AG20443 (cell line): ENCODE results near the gene CDK2AP2.
"Not testable (repeated sequence)": the region's sequence is repeated elsewhere in the genome, so short reads cannot be mapped to it uniquely, and the experiment has no call there.

ENCODE experiments used
- DNase-seq: peaks from one replicate; pipeline ENCODE4 v3.0.0; 2012; ENCODE audit warnings: low spot score, mixed read lengths

The CDK2AP2 gene, protein sequence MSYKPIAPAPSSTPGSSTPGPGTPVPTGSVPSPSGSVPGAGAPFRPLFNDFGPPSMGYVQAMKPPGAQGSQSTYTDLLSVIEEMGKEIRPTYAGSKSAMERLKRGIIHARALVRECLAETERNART

DNA sequence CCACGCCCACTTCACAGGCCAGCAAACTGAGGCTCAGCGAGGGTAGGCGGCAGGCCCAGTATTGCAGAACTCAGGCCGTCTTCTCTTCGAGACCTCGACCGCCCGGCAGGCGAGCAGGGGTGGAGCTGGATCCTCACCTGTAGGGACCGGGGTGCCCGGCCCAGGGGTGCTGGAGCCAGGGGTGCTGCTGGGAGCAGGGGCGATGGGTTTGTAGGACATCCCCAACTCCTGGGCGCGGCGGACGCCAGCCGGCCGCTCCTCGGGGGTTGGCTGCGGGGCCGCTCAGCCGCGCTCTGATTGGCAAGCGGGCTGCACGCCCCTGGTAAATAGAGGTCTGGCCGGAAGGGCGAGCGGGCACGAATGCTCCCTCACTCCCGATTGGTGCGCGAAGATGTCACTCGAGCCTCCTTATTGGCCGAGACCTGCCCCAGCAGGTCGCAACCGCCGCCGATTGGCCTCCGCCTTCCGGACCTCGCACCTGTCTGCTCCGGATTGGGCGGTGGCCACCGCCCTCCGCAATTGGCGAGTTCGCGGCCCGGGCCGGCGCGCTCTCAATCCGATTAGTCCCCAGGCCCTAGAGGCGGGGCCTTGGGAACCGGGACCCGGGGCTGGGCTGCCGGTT is at the start of gene CDK2AP2:
TSS of gene CDK2AP2 (minus strand) at position 299 of the 622 bp plus-strand sequence. CDS start at position 219, 80 bp downstream.
- DNase-seq = peak; percentile 98

DNA sequence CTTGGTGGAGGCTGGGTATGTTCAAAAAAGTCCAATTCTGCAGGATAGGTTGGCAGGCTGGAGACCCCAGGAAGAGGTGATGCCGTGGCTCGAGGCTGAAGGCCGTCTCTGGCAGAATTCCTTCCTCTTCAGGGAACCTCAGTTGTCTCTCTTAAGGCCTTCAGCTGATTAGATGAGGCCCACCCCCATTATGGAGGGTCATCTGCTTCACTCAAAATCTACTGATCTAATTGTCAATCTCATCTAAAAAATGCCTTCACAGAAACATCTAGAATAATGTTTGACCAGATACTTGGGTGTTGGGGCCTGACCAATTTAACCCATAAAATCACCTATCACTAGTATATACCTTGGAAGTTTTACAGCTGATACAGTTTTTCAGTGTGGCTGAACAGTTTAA is 48.3 kb upstream of the CDK2AP2 start:
- no peak for DNase-seq

DNA sequence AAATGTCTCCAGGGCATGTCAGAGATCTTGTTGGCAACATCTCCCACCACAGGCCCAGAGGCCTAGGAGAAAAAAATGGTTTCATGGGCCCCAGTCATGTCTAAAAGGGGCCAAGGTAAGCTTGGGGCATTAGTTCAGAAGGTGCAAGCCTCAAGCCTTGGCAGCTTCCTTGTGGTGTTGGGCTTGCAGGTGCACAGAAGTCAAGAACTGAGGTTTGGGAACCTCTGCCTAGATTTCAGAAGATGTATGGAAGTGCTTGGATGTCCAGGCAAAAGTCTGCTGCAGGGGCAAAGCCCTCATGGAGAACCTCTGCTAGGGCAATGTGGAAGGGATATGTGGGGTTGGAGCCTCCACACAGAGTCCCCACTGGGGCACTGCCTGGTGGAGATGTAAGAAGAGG is 43.7 kb upstream of the CDK2AP2 start:
- DNase-seq = not testable (repeated sequence)

DNA sequence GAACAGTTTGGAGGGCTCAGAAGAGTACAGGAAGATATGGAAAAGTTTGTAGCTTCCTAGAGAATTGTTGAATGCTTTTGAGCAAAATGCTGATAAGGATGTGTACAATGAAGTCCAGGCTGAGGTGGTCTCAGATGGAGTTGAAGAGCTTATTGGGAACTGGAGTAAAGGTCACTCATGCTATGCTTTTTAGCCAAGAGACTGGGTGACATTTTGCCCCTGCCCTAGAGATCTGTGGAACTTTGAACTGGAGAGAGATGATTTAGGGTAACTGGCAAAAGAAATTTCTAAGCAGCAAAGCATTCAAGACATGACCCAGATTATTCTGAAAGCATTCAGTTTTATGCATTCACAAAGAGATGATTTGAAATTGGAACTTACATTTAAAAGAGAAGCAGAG is 43.2 kb upstream of the CDK2AP2 start:
- no peak for DNase-seq

DNA sequence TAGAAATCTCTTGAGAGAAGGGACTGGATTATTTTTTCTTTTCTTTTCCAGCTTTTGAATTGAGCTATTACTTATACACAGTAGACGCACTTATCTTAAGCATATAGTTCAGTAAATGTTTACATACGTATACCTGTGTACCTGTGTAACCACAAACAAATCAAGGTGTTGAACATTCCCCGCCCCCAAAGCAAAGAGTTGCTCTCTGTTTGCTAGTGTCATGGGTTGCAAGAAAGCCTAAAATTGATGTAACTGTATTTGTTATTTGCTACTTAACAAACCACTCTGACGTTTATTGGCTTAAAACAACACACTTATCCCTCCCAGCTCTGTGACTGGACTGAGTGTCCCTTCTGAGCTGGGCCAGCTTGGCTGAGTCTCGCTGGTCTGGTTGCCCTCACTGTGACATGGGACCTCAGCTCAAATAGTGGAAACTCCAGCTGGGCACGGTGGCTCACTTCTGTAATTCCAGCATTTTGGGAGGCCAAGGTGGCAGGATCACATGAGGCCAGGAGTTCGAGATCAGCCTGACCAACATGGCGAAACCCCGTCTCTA is 40.7 kb upstream of the CDK2AP2 start:
- DNase-seq = no peak

DNA sequence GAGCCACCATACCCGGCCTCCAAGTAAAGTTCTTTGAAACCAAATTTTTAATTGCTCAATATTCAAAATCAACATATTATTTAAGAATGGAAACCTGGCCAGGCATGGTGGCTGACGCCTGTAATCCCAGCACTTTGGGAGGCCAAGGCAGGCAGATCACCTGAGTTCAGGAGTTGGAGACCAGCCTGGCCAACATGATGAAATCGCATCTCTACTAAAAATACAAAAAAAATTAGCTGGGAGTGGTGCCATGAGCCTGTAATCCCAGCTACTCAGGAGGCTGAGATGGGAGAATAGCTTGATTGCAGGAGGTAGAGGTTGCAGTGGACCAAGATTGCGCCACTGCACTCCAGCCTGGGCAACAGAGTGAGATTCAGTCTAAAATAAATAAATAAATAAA is 40.1 kb upstream of the CDK2AP2 start:
- not testable (repeated sequence) for DNase-seq

DNA sequence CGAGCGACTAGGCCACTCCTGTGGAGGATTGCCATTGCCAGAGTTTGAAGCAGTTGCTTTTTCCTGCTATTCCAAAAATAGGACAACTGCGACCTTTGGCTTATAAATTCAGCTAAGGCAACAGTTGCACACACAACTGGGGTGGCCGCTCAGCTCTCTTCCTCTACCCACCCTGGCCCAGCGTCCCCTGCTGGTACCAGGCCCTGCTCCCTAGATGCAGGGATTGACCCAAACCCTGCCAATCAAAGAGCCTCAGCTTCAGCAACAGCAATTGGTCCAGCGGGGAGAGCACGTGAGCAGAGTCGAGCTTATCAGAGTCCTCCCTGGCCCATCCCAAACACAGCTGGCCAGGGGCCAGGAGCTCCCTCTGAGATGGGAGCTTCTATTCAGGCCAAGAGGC is 37.3 kb upstream of the CDK2AP2 start:
- no peak for DNase-seq

DNA sequence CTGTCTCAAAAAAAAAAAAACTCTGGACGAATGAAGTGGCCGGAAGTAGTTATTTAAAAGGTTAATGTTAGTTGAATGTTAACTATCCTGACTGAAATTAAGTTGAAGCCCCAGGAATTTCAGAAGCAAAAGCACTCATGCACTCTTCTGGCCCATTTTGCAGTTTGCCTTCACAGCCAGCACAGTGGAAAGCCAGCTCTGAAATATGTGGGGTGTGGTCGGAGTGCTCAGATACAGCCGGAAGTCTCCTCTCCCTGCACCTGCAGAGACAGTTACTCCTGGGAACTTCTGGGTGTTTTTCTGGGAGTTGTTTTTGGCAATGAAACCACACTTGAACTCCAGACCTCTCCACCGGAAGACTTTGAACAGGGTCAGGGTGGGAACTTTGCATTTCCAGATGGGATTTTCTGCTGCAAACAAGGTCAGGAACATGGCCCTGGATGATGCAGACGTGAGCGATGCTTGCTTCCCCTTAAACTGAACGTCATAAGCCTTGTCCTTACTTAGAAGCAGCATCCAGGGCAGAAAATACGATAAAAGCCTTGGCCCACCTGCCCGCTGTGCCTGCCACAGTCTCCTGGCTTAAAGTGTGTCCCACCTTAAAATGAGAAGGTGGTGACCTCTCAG is 36.8 kb upstream of the CDK2AP2 start:
- DNase-seq = no peak

DNA sequence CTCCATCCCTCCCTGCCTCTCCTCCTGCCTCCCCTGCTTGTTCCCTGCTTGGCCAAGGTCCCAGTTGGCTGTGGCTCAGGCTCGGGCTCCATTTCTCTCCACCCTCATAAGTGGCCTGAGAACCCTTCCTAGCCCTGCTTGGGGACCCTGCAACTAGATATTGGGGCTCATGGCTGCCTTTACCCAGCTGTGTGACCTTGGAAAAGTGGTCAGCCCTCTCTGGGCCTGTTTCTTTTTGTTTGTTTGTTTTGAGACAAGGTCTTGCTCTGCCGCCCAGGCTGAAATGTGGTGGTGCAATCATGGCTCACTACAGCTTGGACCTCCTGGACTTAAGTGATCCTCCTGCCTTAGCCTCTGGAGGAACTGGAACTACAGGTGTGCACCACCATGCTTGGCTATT is 35.6 kb upstream of the CDK2AP2 start:
- DNase-seq = no peak

DNA sequence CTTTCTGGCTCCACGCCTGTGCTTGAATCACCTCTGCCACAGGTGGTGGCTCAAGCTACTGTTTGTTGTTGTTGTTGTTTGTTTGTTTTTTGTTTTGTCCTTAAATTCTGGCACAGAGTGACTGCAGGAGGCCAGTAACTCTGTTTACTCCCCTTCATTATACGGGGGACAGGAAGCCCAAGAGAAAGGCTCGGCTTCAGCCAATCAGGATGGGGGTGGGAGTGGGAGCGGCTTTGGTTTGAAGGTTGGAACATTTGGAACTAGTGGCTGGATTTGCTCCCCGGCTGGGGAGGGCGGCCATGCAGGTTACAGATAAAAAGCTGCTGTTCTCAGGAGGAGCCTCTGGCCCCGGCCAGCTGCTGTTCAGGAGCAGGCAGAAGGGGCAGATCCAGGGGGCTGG is 35.0 kb upstream of the CDK2AP2 start:
- DNase-seq = peak; percentile 3

DNA sequence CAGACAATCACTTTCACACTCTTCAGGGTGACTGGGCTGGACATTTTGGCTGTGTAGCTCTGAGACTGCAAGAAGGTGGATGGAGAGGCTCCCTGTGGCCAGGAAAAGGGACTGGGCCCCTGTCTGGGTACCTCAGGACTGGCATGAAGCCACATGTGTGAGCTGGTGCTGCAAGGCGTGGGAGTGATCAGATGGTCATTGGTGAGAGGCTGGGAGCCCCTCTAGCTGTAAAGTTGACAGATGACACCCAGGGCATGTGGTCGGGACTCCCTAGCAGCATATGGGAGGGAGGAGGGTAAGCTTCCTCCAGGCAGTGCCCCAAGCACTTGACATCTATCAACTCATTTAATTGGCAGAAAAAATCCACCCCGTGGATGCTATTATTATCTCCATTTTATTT is 34.2 kb upstream of the CDK2AP2 start:
- no peak for DNase-seq

DNA sequence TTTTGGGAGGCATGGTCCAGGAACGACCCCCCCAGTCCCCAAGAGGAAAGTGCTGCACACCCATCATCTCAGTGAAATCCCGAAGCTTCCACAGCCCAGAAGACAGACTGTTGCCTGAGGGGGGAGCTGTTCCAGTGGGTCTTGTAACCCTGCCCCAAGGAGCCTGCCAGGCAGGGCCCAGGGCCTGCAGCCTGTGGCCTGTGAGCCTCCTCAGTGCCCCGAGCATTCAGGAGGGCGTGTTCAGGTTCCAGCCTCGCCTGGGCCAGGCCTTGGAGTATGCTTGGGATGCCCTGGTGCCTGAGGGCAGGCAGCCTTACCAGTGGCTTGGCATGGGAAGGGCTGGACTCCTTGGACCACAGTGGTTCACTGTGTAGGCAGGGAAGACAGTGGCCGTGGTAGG is 33.2 kb upstream of the CDK2AP2 start:
- DNase-seq = no peak

DNA sequence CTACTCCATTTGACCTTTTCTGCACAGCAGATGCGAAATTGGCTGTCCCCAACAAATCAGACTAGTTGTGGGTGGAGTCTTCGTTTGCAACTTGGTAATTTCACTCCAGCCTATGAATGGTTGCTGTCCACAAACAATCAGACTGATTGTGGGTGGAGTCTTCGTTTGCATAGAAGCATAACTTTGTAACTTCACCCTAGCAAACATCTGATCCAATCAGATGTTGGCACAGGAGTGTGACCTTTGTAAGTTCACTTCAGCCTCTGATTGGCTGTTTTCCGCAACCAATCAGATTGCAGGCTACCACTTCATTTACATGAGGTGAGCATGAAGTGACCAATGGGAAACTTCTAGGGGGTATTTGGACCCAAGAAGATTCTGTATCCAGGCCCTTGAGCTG is 31.6 kb upstream of the CDK2AP2 start:
- no peak for DNase-seq

DNA sequence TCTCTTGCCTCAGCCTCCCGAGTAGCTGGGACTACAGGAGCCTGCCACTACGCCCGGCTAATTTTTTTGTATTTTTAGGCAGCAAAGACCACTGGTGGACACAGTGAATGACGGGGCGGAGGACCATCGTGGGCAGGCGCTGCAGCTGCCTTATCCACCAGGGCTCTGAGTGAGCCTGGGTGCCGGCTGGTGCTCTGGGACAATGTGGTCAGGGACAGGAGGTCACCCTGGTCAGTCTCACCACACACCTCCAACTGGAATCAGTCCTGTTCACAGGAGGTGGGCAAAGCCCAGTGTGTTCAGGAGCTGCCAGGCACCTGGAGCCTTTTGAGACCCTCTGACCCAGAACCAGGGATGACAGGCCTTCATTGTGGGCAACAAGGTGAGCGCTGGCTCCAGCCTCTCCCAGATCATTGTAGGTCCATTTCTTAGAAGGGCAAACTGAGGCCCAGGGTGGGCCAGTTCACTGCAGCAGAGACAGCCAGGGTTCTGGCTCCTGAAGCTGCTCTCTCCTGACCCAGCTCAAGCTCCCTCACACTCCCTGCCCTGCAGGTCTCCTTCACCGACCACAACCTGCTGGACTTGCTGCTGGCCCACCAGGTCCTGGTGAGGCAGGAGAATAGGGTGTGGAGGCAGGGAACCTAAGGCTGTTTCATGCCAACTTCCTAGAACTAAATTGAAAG is 31.0 kb upstream of the CDK2AP2 start:
- no peak for DNase-seq

DNA sequence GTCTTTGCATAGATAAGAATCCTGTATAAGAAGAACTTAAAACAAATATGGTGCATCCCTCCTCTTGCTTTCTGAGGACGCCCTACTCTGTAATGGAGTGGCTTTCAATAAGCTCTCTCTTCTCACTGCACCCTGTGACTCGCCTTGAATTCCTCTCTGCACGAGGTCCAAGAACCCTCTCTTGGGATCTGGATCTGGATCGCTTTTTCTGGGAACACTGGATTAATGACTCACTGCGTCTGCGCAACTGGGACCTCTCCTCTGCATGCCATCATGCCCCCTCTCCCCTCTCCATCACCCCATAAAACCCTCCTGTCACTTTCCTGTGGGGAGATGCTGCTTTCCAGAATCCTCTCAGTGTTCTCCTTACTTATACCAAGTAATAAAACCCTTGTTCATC is 30.3 kb upstream of the CDK2AP2 start:
- DNase-seq = no peak

DNA sequence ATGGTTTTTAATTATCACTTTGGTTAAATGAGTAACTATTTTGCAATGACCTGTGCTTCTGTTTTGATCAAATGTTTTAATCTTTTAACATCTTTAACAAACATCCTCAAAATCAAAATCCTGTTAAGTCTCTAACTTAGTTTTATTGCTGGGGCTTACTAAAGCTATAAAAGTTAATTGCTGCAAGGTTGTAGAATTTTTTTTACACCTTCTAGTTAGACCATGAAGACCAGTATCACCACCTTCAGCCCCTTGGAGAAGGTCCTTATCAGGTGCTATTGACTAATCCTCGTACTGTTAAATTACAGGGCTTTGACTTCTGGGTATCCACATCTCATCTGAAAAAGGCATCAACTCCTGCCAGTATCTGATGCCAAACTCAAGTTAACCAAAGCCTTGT is 27.6 kb upstream of the CDK2AP2 start:
- DNase-seq = no peak

DNA sequence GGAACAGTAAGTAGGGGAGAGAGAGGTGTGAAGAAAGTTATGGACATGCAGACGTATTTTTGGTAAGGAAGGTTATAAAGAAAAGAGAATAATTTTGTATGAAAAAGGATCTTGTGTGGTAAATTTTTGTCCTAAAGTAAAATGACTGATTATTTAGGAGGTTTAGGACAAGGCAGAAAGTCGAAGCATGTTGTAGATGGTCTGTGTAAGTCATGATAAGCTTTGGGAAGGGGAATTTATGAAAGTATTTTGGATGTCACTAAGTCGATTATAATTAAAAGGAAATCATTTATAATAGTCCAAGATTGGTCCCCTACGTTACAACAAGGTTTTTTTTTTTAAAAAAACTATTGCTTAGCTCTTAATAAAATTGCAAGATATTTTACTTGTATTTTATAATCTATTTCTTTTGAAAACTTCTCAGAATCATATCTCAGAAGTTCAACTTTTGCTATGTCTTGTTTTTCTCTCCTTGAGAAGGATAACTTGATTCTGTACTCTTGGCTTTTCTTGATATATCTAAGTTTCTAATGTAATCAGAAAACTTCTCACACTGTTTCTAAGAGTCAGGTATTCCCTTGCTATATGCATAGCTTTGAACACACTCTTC is 26.2 kb upstream of the CDK2AP2 start:
- no peak for DNase-seq

DNA sequence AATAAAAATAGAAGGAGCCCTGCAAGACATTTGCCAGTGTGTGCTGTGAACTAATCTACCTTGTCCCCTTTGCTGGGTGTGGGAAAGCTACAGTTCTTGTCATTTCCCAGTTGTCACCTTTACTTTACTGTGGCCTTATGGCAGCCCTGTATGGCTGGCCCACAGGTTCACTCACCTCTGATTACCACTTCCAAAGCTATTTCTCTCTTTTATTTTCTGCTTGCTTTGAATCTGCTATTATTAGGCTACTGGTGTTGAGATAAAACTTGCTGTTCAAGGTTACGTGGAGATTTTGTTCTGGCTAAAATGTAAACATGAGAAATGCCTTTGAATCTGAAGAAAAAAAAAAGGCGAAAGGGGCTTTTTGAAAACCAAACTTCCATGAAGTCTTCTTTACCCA is 24.9 kb upstream of the CDK2AP2 start:
- DNase-seq = no peak

DNA sequence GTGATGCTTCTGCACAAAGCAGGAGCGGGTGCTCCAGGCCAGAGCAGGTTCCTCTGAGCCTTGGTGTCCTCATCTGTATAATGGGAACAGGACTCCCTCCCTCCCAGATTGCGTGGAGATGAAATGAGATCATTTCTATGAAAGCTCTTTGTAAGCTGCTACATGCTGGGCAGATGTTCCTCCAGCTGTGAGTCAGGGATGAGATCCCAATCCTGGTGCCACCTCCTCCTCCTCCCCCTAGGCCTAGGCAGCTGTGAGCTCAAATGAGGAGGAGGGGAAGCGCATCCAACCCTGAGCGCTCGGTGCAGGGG is 22.3 kb upstream of the CDK2AP2 start:
- DNase-seq = no peak

DNA sequence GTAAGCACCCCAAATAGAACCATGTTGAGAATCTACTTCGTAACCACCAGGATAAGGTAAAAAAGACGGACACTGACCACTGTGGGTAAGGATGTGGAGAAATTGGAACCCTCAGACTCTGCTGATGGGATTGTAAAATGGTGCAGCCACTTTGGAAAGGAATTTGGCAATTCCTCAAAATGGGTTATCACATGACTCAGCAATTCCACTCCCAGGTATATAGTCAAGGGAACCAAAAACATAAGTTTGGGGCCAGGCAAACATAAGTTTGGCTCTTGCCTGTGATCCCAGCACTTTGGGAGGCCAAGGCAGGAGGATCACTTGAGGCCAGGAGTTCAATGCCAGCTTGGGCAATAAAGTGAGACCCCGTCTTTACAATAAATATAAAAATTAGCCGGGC is 20.4 kb upstream of the CDK2AP2 start:
- DNase-seq = no peak

DNA sequence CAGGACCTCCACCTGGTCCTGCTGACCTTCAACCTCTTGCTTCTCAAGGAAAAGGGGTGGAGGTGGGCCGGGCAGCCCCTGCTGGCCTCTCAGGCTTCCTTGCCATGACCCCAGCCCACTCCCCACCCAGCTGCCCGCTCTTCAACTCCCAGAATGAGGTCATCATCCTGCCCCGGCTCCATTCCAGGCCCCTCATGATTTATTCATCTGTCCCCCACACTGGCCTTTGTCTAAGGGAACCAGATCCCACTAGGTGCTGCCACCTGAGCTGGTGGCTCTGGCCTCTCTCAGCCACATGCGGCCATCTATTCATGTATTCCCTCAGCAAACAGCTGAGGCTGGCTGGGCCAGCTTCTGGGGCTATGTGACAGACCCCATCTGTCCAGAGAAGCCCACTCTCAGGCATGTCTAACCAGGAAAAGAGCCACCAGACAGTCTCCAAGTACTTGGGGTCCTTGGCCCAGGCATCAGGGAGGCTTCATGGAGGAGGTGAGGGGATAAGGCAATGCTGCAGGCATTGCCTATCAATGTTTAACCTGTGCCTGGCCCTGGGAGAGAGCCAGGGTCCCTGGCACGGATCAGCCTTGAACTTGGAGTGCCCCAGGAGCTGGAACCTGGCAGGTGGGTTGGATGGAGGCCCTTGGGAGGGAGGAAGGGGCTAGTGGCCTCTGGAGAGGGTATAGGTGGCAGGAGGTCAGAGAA is 17.5 kb upstream of the CDK2AP2 start:
- no peak for DNase-seq

DNA sequence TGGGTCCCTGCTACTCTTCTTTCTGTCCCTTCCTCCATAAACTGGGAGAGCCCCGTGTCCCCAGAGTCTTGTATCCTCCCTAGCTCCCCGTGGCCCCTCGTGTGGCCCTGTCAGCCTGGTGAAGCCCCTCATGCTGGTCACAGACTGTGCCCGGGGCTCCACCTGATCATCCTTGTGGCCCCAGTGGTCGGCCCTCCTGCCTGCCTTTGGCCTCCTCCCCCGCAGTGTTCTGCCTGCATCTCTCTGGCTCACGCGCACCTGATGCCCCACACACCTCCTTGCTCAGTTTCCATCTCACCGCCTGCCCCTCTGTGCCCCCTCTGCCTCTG is 16.5 kb upstream of the CDK2AP2 start:
- DNase-seq = no peak
